HEK293 (cell line): ENCODE measurements around the gene EYA3.
A peak's percentile ranks its signal among the peaks of the same experiment; 100 is the strongest.

Experiments
- CTCF ChIA-PET: fragments of 350-600 bp; formaldehyde crosslinking; extraction: SDS; loops from one replicate; lab custom pipeline; 2021; ENCODE audit warnings: antibody characterized with exemption; lab: Yijun Ruan, JAX
- POLR2A ChIA-PET: fragments of 300-600 bp; formaldehyde crosslinking; extraction: SDS; loops from one replicate; lab custom pipeline; 2020; ENCODE audit warnings: antibody characterized with exemption, inconsistent platforms; lab: Yijun Ruan, JAX
- H3K27ac ChIP-seq: fragments of 200-500 bp; sonication (Bioruptor generic); 2 replicates; pipeline ENCODE4 v1.5.1; 2014; ENCODE audit warnings: low read depth, low read length, control low read depth, inconsistent platforms; ENCODE audit errors: extremely low read depth
- H3K36me3 ChIP-seq, 2 experiments: fragments of 200-500 bp in 1 of 2; sonication (Bioruptor generic) in 1 of 2; 1 replicate in 1 of 2; 2 replicates in 1 of 2; pipeline ENCODE4 v1.5.1; 2014 to 2017; ENCODE audit warnings: inconsistent platforms in 2 of 2, low read length in 2 of 2; ENCODE audit not compliant: control insufficient read depth in 2 of 2, insufficient read depth in 1 of 2
- H3K4me1 ChIP-seq: fragments of 200-500 bp; sonication (Bioruptor generic); 2 replicates; pipeline ENCODE4 v1.5.1; 2014; ENCODE audit warnings: mild to moderate bottlenecking, low read length, inconsistent platforms; ENCODE audit not compliant: control insufficient read depth, insufficient read depth
- H3K4me3 ChIP-seq: 2 replicates; pipeline ENCODE4 v1.5.1; 2011; ENCODE audit warnings: low read depth, mild to moderate bottlenecking, control low read depth, low read length, moderate library complexity
- H3K9me3 ChIP-seq: fragments of 200-500 bp; sonication (Bioruptor generic); 2 replicates; pipeline ENCODE4 v1.5.1; 2014; ENCODE audit warnings: low read depth, low read length, inconsistent platforms; ENCODE audit not compliant: control insufficient read depth, insufficient read depth
- FEZF1 ChIP-seq: fragments of 450-650 bp; formaldehyde crosslinking; IDR thresholded peaks from 2 replicates; pipeline ENCODE4 v1.5.1; 2016; ENCODE audit warnings: missing biosample characterization, missing genetic modification characterization
- GLIS2 ChIP-seq: fragments of 450-650 bp; formaldehyde crosslinking; IDR thresholded peaks from 2 replicates; pipeline ENCODE4 v1.5.1; 2016; ENCODE audit warnings: missing biosample characterization, missing genetic modification characterization
- KLF8 ChIP-seq: fragments of 450-650 bp; formaldehyde crosslinking; IDR thresholded peaks from 2 replicates; pipeline ENCODE4 v1.5.1; 2016; ENCODE audit warnings: missing biosample characterization, missing genetic modification characterization
- PBX3 ChIP-seq: sonication (generic); formaldehyde crosslinking; IDR thresholded peaks from 2 replicates; pipeline ENCODE4 v1.8.1; 2022; ENCODE audit warnings: mild to moderate bottlenecking, moderate library complexity, missing genetic modification reagents
- SALL2 ChIP-seq: fragments of 450-650 bp; formaldehyde crosslinking; IDR thresholded peaks from 2 replicates; pipeline ENCODE4 v1.5.0; 2017; ENCODE audit warnings: missing biosample characterization, mild to moderate bottlenecking, missing genetic modification characterization, borderline replicate concordance
- SCRT2 ChIP-seq: fragments of 450-650 bp; formaldehyde crosslinking; IDR thresholded peaks from 2 replicates; pipeline ENCODE4 v1.5.1; 2016; ENCODE audit warnings: missing biosample characterization, missing genetic modification characterization
- SP2 ChIP-seq: fragments of 450-650 bp; formaldehyde crosslinking; IDR thresholded peaks from 2 replicates; pipeline ENCODE4 v1.5.1; 2016; ENCODE audit warnings: missing biosample characterization, missing genetic modification characterization
- SP3 ChIP-seq: fragments of 450-650 bp; formaldehyde crosslinking; IDR thresholded peaks from 2 replicates; pipeline ENCODE4 v1.5.1; 2016; ENCODE audit warnings: missing biosample characterization, missing genetic modification characterization
- YY2 ChIP-seq: fragments of 450-650 bp; formaldehyde crosslinking; IDR thresholded peaks from 2 replicates; pipeline ENCODE4 v1.5.1; 2016; ENCODE audit warnings: missing biosample characterization, missing genetic modification characterization
- ZBTB20 ChIP-seq: fragments of 450-650 bp; formaldehyde crosslinking; IDR thresholded peaks from 2 replicates; pipeline ENCODE4 v1.5.1; 2016; ENCODE audit warnings: missing biosample characterization, missing genetic modification characterization
- ZBTB26 ChIP-seq: fragments of 450-650 bp; formaldehyde crosslinking; optimal IDR thresholded peaks from 2 replicates; pipeline ENCODE3; 2016; ENCODE audit warnings: missing biosample characterization, mild to moderate bottlenecking, missing genetic modification characterization
- ZEB2 ChIP-seq: fragments of 450-650 bp; formaldehyde crosslinking; IDR thresholded peaks from 2 replicates; pipeline ENCODE4 v1.5.1; 2016; ENCODE audit warnings: missing biosample characterization, missing genetic modification characterization
- ZNF138 ChIP-seq: fragments of 450-650 bp; formaldehyde crosslinking; IDR thresholded peaks from 2 replicates; pipeline ENCODE4 v1.5.1; 2016; ENCODE audit warnings: missing biosample characterization, missing genetic modification characterization, borderline replicate concordance
- ZNF341 ChIP-seq: fragments of 450-650 bp; formaldehyde crosslinking; IDR thresholded peaks from 2 replicates; pipeline ENCODE4; 2016; ENCODE audit warnings: low read depth, missing biosample characterization, missing genetic modification characterization
- ZNF513 ChIP-seq: fragments of 450-650 bp; IDR thresholded peaks from 2 replicates; pipeline ENCODE4 v1.5.1; 2018; ENCODE audit warnings: missing biosample characterization, missing genetic modification characterization
- ZNF596 ChIP-seq: fragments of 450-650 bp; IDR thresholded peaks from 2 replicates; pipeline ENCODE4 v1.5.0; 2018; ENCODE audit warnings: missing biosample characterization, mild to moderate bottlenecking, missing genetic modification characterization, moderate library complexity
- ZNF600 ChIP-seq: fragments of 450-650 bp; formaldehyde crosslinking; IDR thresholded peaks from 2 replicates; pipeline ENCODE4 v1.5.1; 2016; ENCODE audit warnings: missing biosample characterization, missing genetic modification characterization
- ZNF624 ChIP-seq: fragments of 450-650 bp; formaldehyde crosslinking; IDR thresholded peaks from 2 replicates; pipeline ENCODE4 v1.5.1; 2017; ENCODE audit warnings: missing biosample characterization, missing genetic modification characterization
- ZNF692 ChIP-seq: fragments of 450-650 bp; formaldehyde crosslinking; IDR thresholded peaks from 2 replicates; pipeline ENCODE4 v1.5.1; 2016; ENCODE audit warnings: missing biosample characterization, missing genetic modification characterization
- ZNF701 ChIP-seq: fragments of 450-650 bp; formaldehyde crosslinking; IDR thresholded peaks from 2 replicates; pipeline ENCODE4 v1.5.1; 2016; ENCODE audit warnings: missing biosample characterization, missing genetic modification characterization
- ZNF76 ChIP-seq: fragments of 450-650 bp; formaldehyde crosslinking; IDR thresholded peaks from 2 replicates; pipeline ENCODE4; 2016; ENCODE audit warnings: low read depth, missing biosample characterization, missing genetic modification characterization, borderline replicate concordance
- ZNF791 ChIP-seq: fragments of 450-650 bp; formaldehyde crosslinking; IDR thresholded peaks from 2 replicates; pipeline ENCODE4 v1.5.1; 2016; ENCODE audit warnings: missing biosample characterization, missing genetic modification characterization
- ZXDB ChIP-seq: fragments of 450-650 bp; formaldehyde crosslinking; IDR thresholded peaks from 2 replicates; pipeline ENCODE4 v1.5.1; 2016; ENCODE audit warnings: missing biosample characterization, missing genetic modification characterization
- TF ChIP-seq, protein P1 (sequence below): fragments of 450-650 bp; formaldehyde crosslinking; IDR thresholded peaks from 2 replicates; pipeline ENCODE4 v1.5.1; 2017; ENCODE audit warnings: missing biosample characterization, mild to moderate bottlenecking, missing genetic modification characterization, moderate library complexity

The EYA3 gene

GRCh38 chr1:27960762-27961645, 127.4 kb downstream of the EYA3 start:
- Histone ChIP-seq H3K4me1 (no peaks in the 10 kb centered on the region), H3K4me3 (peak overlapping the region; percentile 77; the same call in 1 of the 2 replicates), H3K9me3 (no peaks in the 10 kb centered on the region), H3K27ac (no peak overlapping the region), H3K36me3 (peaks cover 3 to 31% of the 10 kb centered on the region in 2 experiments; a peak in 2 of 3 replicates)
- ChIA-PET CTCF (interaction anchor here (0.7 to 4.6 kb wide), 4 partner anchors 13 to 103 kb away, joined by 3 to 32 read pairs (median 5); no protein-coding TSS in a partner anchor), POLR2A (interaction anchor here (0.8 to 1.1 kb wide), 3 partner anchors 10 to 131 kb away, joined by 3 to 5 read pairs (median 4); no protein-coding TSS in a partner anchor)
- TF ChIP-seq ZNF701 (tag by site-specific recombination) (no peak), ZNF791 (tag by site-specific recombination) (no peak)

GRCh38 chr1:27959792-27960603, 128.4 kb downstream of the EYA3 start, which contains the start of gene XKR8:
Gene XKR8, plus strand, starts transcription at chr1:27959973. Its CDS starts 97 bp downstream, at chr1:27960070.
- POLR2A ChIA-PET = interaction anchor here (0.7 to 1.7 kb wide), 7 partner anchors 9 to 236 kb away, joined by 3 to 6 read pairs (median 4); partner anchors contain the start of genes PPP1R8 and SMPDL3B
- H3K36me3 ChIP-seq = peaks cover 3 to 21% of the 10 kb centered on the region in 2 experiments; a peak in 2 of 3 replicates
- H3K27ac ChIP-seq = peak within 1 kb of the TSS; percentile 75
- H3K9me3 ChIP-seq = no peaks in the 10 kb centered on the region
- peak within 1 kb of the TSS; percentile 77 for H3K4me3 ChIP-seq
- no peaks in the 10 kb centered on the region for H3K4me1 ChIP-seq
- CTCF ChIA-PET = interaction anchor here (0.6 to 4.6 kb wide), 4 partner anchors 17 to 23 kb away, joined by 3 to 32 read pairs (median 6); no protein-coding TSS in a partner anchor
- TF ChIP-seq ZNF692 (no peak; the same call in 1 of the 2 replicates), PBX3 (CRISPR knock-in tag) (0 out of 2 replicates have a peak, but pooled peaks have one; percentile 1), ZNF600 (0 out of 2 replicates have a peak, but pooled peaks have one; percentile 12), ZNF76 (tag by site-specific recombination) (peak; percentile 17; the same call in 1 of the 2 replicates), ZBTB26 (tag by site-specific recombination) (peak; percentile 30), ZNF596 (tag by site-specific recombination) (peak; percentile 59; the same call in 1 of the 2 replicates), SP2 (tag by site-specific recombination) (peak; percentile 93), SCRT2 (tag by site-specific recombination) (peak; percentile 80), GLIS2 (peak; percentile 23; the same call in 1 of the 2 replicates), ZXDB (peak; percentile 43; the same call in 1 of the 2 replicates), ZEB2 (peak; percentile 46), ZBTB20 (tag by site-specific recombination) (peak; percentile 64; the same call in 1 of the 2 replicates), YY2 (no peak), ZNF624 (no peak), KLF8 (tag by site-specific recombination) (peak; percentile 66; the same call in 1 of the 2 replicates), ZNF341 (tag by site-specific recombination) (no peak; the same call in 1 of the 2 replicates), SALL2 (tag by site-specific recombination) (no peak), ZNF138 (no peak), ZNF513 (tag by site-specific recombination) (peak; percentile 23; the same call in 1 of the 2 replicates), SP3 (tag by site-specific recombination) (peak; percentile 95), FEZF1 (tag by site-specific recombination) (peak; percentile 41; the same call in 1 of the 2 replicates)
- TF ChIP-seq, protein P1, sequence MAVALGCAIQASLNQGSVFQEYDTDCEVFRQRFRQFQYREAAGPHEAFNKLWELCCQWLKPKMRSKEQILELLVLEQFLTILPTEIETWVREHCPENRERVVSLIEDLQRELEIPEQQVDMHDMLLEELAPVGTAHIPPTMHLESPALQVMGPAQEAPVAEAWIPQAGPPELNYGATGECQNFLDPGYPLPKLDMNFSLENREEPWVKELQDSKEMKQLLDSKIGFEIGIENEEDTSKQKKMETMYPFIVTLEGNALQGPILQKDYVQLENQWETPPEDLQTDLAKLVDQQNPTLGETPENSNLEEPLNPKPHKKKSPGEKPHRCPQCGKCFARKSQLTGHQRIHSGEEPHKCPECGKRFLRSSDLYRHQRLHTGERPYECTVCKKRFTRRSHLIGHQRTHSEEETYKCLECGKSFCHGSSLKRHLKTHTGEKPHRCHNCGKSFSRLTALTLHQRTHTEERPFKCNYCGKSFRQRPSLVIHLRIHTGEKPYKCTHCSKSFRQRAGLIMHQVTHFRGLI (tag by site-specific recombination) = peak; percentile 74; the same call in 1 of the 2 replicates
